IMR-90 (cell line): ENCODE data around the gene SPCS3. TPM values are rescaled to one million over a fixed set of nuclear protein-coding genes. Genes with fewer than 3 reads are reported as not detected.

Experiments used
- ATAC-seq: fragments of 200-7000 bp; cut with Tn5 transposase; 2 replicates; pipeline ENCODE4 v1.9.1; 2020; ENCODE audit warnings: low read depth, mild to moderate bottlenecking, moderate library complexity
- BruUV-seq: library from RNA; stranded (reverse); fragments of 400-500 nt; replicated peaks from 2 replicates; lab custom pipeline; 2021; lab: Mats Ljungman, UMichigan
- CTCF ChIA-PET: fragments of 300-600 bp; formaldehyde crosslinking; extraction: SDS; loops from one replicate; lab custom pipeline; 2021; ENCODE audit warnings: antibody characterized with exemption; lab: Yijun Ruan, JAX
- POLR2A ChIA-PET: fragments of 300-600 bp; sonication (Branson Sonifier 250); formaldehyde crosslinking; loops from one replicate; lab custom pipeline; 2022; ENCODE audit warnings: antibody characterized with exemption; ENCODE audit not compliant: unreplicated experiment; lab: Charles Lee
- DNase-seq: peaks from one replicate; pipeline ENCODE4 v3.0.0; 2013
- H2AFZ ChIP-seq: replicated peaks from 2 replicates; pipeline ENCODE3; 2013; ENCODE audit warnings: low read length, mild to moderate bottlenecking; ENCODE audit not compliant: poor library complexity
- H2AK5ac ChIP-seq: 2 replicates; pipeline ENCODE4 v1.6.1; 2013; ENCODE audit warnings: low read depth, low read length, inconsistent platforms
- H2AK9ac ChIP-seq: replicated peaks from 2 replicates; pipeline ENCODE3; 2013; ENCODE audit warnings: mild to moderate bottlenecking, low read depth, low read length, moderate library complexity; ENCODE audit not compliant: poor library complexity
- H2BK120ac ChIP-seq: 2 replicates; pipeline ENCODE4 v1.6.1; 2013; ENCODE audit warnings: low read depth, low read length, inconsistent platforms
- H2BK15ac ChIP-seq: 3 replicates; pipeline ENCODE4 v1.6.1; 2013; ENCODE audit warnings: low read depth, low read length, inconsistent platforms
- H2BK20ac ChIP-seq: 2 replicates; pipeline ENCODE4 v1.6.1; 2013; ENCODE audit warnings: low read depth, mild to moderate bottlenecking, inconsistent platforms, low read length, moderate library complexity
- H2BK5ac ChIP-seq: 2 replicates; pipeline ENCODE4 v1.6.1; 2013; ENCODE audit warnings: mild to moderate bottlenecking, low read depth, low read length, inconsistent platforms; ENCODE audit not compliant: poor library complexity, severe bottlenecking
- H3K14ac ChIP-seq: replicated peaks from 2 replicates; pipeline ENCODE4 v1.6.1; 2013; ENCODE audit warnings: low read depth, low read length, inconsistent platforms
- H3K18ac ChIP-seq: 2 replicates; pipeline ENCODE4 v1.6.1; 2013; ENCODE audit warnings: low read depth, low read length, control low read depth
- H3K23ac ChIP-seq: 2 replicates; pipeline ENCODE4 v1.6.1; 2013; ENCODE audit warnings: low read depth, low read length, inconsistent platforms
- H3K27ac ChIP-seq: 2 replicates; pipeline ENCODE4 v1.5.1; 2013; ENCODE audit warnings: mild to moderate bottlenecking, control low read depth, low read length; ENCODE audit not compliant: insufficient read depth
- H3K27me3 ChIP-seq: 2 replicates; pipeline ENCODE4 v1.6.1; 2013; ENCODE audit warnings: low read length; ENCODE audit not compliant: control insufficient read depth, insufficient read depth
- H3K36me3 ChIP-seq: 2 replicates; pipeline ENCODE4 v1.6.1; 2013; ENCODE audit warnings: low read length, mixed read lengths; ENCODE audit not compliant: control insufficient read depth, insufficient read depth
- H3K4ac ChIP-seq: 2 replicates; pipeline ENCODE4 v1.6.1; 2013; ENCODE audit warnings: low read depth, low read length, inconsistent platforms
- H3K4me1 ChIP-seq: 2 replicates; pipeline ENCODE4 v1.6.1; 2013; ENCODE audit warnings: low read length, mixed read lengths; ENCODE audit not compliant: control insufficient read depth, insufficient read depth
- H3K4me2 ChIP-seq: 2 replicates; pipeline ENCODE4 v1.6.1; 2013; ENCODE audit warnings: low read depth, mild to moderate bottlenecking, control low read depth, low read length, moderate library complexity
- H3K4me3 ChIP-seq: 2 replicates; pipeline ENCODE4 v1.5.1; 2013; ENCODE audit warnings: low read depth, mild to moderate bottlenecking, control low read depth, low read length, moderate library complexity; ENCODE audit not compliant: insufficient read depth
- H3K56ac ChIP-seq: 2 replicates; pipeline ENCODE4 v1.6.1; 2013; ENCODE audit warnings: low read length, inconsistent platforms; ENCODE audit not compliant: insufficient read depth; ENCODE audit errors: extremely low read depth
- H3K79me1 ChIP-seq, 2 experiments: 2 replicates each; pipeline ENCODE4 v1.6.1; 2013; ENCODE audit warnings: low read length in 2 of 2, inconsistent platforms in 1 of 2, low read depth in 1 of 2
- H3K9ac ChIP-seq: 2 replicates; pipeline ENCODE4 v1.6.1; 2013; ENCODE audit warnings: low read depth, low read length, control low read depth
- H3K9me1 ChIP-seq: 2 replicates; pipeline ENCODE4 v1.6.1; 2013; ENCODE audit warnings: low read length, inconsistent platforms; ENCODE audit not compliant: insufficient read depth
- H3K9me3 ChIP-seq: 2 replicates; pipeline ENCODE4 v1.6.1; 2013; ENCODE audit warnings: low read length; ENCODE audit not compliant: control insufficient read depth, insufficient read depth
- H4K20me1 ChIP-seq: 2 replicates; pipeline ENCODE4 v1.6.1; 2013; ENCODE audit warnings: low read length, inconsistent platforms; ENCODE audit not compliant: insufficient read depth
- H4K5ac ChIP-seq: 2 replicates; pipeline ENCODE4 v1.6.1; 2013; ENCODE audit warnings: mild to moderate bottlenecking, low read depth, low read length, control low read depth
- H4K8ac ChIP-seq, 2 experiments: 2 replicates each; pipeline ENCODE4 v1.6.1; 2013; ENCODE audit warnings: low read depth in 2 of 2, low read length in 2 of 2, control low read depth in 1 of 2, inconsistent platforms in 1 of 2
- H4K91ac ChIP-seq: 2 replicates; pipeline ENCODE4 v1.6.1; 2013; ENCODE audit warnings: low read depth, low read length, inconsistent platforms; ENCODE audit not compliant: insufficient read depth
- CEBPB ChIP-seq: IDR thresholded peaks from 2 replicates; pipeline ENCODE4 v1.6.1; 2012; ENCODE audit warnings: low read depth, low read length, improper control_type of control experiment
- CHD1 ChIP-seq: IDR thresholded peaks from 2 replicates; pipeline ENCODE4 v1.6.1; 2012; ENCODE audit warnings: low read depth, low read length, improper control_type of control experiment
- MXI1 ChIP-seq: IDR thresholded peaks from 2 replicates; pipeline ENCODE4 v1.6.1; 2012; ENCODE audit warnings: low read depth, mild to moderate bottlenecking, low read length, moderate library complexity, borderline replicate concordance
- WGBS, 2 experiments: methylation state at CpG; one replicate each; pipeline versions ENCODE4 v1.1.5 to v1.1.7; 2013; ENCODE audit warnings: missing lambda C conversion rate in 2 of 2; ENCODE audit not compliant: insufficient read length in 1 of 2; ENCODE audit errors: extremely low coverage in 2 of 2; 5-methylcytosine and 5-hydroxymethylcytosine counted together
- dilution Hi-C: fragments of 300-500 bp; cut with HindIII; formaldehyde crosslinking; loops from one replicate; pipeline ENCODE4 v1.14.3; 2018; ENCODE audit warnings: low sequenced_read_pairs; ENCODE audit not compliant: unreplicated experiment
- in situ Hi-C: fragments of 300-500 bp; cut with MboI; formaldehyde crosslinking; loops from 3 replicates; pipeline ENCODE4 v1.14.3; 2019; ENCODE audit warnings: low sequenced_read_pairs, inconsistent platforms, mixed read lengths
- intact Hi-C: fragments of 100-400 bp; cut with micrococcal nuclease; formaldehyde crosslinking; loops from 2 replicates; pipeline ENCODE4 v1.10.0; 2022
- polyA plus RNA-seq, 3 experiments: library from polyadenylated mRNA; depleted of rRNA; stranded (reverse); fragments of >200 nt; gene quantifications; 2 replicates each; pipeline ENCODE4 v1.2.3, GENCODE V29; 2012; ENCODE audit warnings: low replicate concordance in 1 of 3
- total RNA-seq: library from RNA; depleted of rRNA; stranded (reverse); fragments of >200 nt; gene quantifications from 2 replicates; pipeline ENCODE4 v1.2.3, GENCODE V29; 2012
- TF ChIP-seq, protein P1 (sequence below): fragments of 150-350 bp; IDR thresholded peaks from 2 replicates; pipeline ENCODE4 v1.6.1; 2017; ENCODE audit warnings: mild to moderate bottlenecking, antibody characterized with exemption, low read length, low read depth
- TF ChIP-seq, protein P2 (sequence below): conservative IDR thresholded peaks from 2 replicates; pipeline ENCODE4 v1.5.1; 2012; ENCODE audit warnings: mild to moderate bottlenecking, low read depth, low read length, improper control_type of control experiment

The SPCS3 gene
- total and polyA plus RNA-seq, 2 of the 4 experiments (the other 2 are of a cell fraction) = 41.6 to 77.4 TPM

DNA sequence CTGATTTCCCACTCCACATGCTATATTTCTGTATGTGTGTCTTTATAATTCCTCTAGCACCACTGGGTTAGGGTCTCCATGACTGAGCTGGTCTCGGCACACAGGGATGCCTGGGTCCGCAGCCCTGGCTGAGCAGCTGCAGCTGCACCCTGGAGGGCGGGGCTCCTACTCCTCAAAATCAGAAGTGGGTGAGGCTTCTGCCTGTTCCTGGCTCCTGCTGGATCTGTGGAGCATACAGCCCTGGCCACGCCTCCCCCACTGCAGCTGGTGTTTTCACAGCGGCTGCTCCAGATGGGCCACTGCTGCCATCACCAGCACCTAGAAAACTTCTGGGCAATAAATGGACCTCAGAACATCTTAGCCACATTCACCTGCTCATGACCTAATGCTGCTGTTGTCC lies 30.9 kb downstream of the SPCS3 start:
- Histone ChIP-seq H2BK120ac (no peak overlapping the region), H3K4me1 (peaks cover under 1% of the 10 kb centered on the region; the same call in 1 of the 2 replicates), H2BK15ac (no peak overlapping the region), H3K27ac (no peak overlapping the region), H4K20me1 (no peaks in the 10 kb centered on the region), H3K36me3 (no peaks in the 10 kb centered on the region), H2AK5ac (no peak overlapping the region), H4K5ac (no peak overlapping the region), H2AK9ac (no peak overlapping the region), H4K91ac (no peak overlapping the region), H3K4ac (no peak overlapping the region), H3K27me3 (no peaks in the 10 kb centered on the region), H3K9me1 (no peaks in the 10 kb centered on the region), H3K4me3 (no peak overlapping the region), H3K14ac (no peak overlapping the region), H2BK20ac (no peak overlapping the region), H3K9me3 (peaks cover 2% of the 10 kb centered on the region; the same call in 1 of the 2 replicates), H2AFZ (no peak overlapping the region), H3K79me1 (no peaks in the 10 kb centered on the region), H3K18ac (no peak overlapping the region), H3K56ac (no peak overlapping the region), H3K4me2 (no peak overlapping the region), H3K23ac (no peak overlapping the region), H2BK5ac (no peak overlapping the region), H4K8ac (no peak overlapping the region), H3K9ac (no peak overlapping the region)
- TF ChIP-seq CEBPB (no peak), CHD1 (no peak), MXI1 (no peak)
- TF ChIP-seq, protein P1, sequence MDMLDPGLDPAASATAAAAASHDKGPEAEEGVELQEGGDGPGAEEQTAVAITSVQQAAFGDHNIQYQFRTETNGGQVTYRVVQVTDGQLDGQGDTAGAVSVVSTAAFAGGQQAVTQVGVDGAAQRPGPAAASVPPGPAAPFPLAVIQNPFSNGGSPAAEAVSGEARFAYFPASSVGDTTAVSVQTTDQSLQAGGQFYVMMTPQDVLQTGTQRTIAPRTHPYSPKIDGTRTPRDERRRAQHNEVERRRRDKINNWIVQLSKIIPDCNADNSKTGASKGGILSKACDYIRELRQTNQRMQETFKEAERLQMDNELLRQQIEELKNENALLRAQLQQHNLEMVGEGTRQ = no peak
- TF ChIP-seq, protein P2, sequence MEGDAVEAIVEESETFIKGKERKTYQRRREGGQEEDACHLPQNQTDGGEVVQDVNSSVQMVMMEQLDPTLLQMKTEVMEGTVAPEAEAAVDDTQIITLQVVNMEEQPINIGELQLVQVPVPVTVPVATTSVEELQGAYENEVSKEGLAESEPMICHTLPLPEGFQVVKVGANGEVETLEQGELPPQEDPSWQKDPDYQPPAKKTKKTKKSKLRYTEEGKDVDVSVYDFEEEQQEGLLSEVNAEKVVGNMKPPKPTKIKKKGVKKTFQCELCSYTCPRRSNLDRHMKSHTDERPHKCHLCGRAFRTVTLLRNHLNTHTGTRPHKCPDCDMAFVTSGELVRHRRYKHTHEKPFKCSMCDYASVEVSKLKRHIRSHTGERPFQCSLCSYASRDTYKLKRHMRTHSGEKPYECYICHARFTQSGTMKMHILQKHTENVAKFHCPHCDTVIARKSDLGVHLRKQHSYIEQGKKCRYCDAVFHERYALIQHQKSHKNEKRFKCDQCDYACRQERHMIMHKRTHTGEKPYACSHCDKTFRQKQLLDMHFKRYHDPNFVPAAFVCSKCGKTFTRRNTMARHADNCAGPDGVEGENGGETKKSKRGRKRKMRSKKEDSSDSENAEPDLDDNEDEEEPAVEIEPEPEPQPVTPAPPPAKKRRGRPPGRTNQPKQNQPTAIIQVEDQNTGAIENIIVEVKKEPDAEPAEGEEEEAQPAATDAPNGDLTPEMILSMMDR = no peak
- ChIA-PET POLR2A (no interaction called here), CTCF (no interaction called here)
- intact Hi-C loops = no loop called here
- BruUV-seq = no TSS peak
- in situ Hi-C loops = loop anchor here (25.0 kb wide), 2 partner anchors 1187 to 1612 kb away; no protein-coding TSS in a partner anchor
- dilution Hi-C loops = no loop called here
- DNase-seq = no peak
- no peak for ATAC-seq
- 100% methylated on average over 2 of the region's 5 CpGs; no CpG with 5 or more reads in 1 of the 2 experiments for WGBS, 2 experiments
